Measurements from ENCODE around the gene MPIG6B. TPM values are rescaled to one million over a fixed set of nuclear protein-coding genes. Genes with fewer than 3 reads are reported as not detected.

Gene MPIG6B
- total RNA-seq, 1 experiment from 2014 or later = not detected

DNA sequence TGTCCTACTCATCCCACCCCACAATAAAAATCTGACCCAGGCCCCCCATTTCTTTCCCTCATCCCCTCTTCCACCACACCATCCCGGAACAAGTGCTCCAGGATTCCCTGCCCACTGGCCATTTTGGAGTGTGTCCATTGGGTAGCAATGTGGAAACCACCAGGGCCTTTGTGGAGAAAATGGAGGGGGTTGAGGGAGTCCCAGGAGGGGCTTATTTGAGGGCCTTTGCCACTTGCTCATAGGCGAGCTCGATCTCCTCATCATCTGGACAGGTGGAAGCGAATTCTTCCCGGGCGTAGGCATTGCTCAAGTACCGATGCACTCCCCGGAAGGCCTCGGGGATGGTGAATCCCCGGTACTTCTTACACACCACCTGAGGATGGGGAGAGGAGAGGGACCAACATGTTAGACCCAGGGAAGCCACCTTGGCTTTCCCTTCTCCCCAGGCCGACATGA lies 7.5 kb downstream of the MPIG6B start:
- Mint-ChIP-seq H3K4me1 (ENCODE audit: insufficient read depth, unreplicated experiment) (peaks cover 7% of the 10 kb centered on the region), H3K36me3 (ENCODE audit: insufficient read depth, unreplicated experiment) (peaks cover 43% of the 10 kb centered on the region), H3K27me3 (ENCODE audit: insufficient read depth, unreplicated experiment) (no peaks in the 10 kb centered on the region), H3K9me3 (ENCODE audit: unreplicated experiment) (no peaks in the 10 kb centered on the region), H3K27ac (ENCODE audit: low read depth, unreplicated experiment) (peak overlapping the region; percentile 49), H3K4me3 (ENCODE audit: unreplicated experiment) (peak overlapping the region; percentile 92)
- no TSS peak for BruUV-seq (replicated peaks)
- ChIA-PET POLR2A (interaction anchor here (0.5 to 11.8 kb wide), 12 partner anchors 9 to 137 kb away, joined by 4 to 95 read pairs (median 12); partner anchors contain the start of genes ABHD16A, GPANK1, HSPA1A and HSPA1B), CTCF (interaction anchor here (0.6 to 2.6 kb wide), 8 partner anchors 10 to 243 kb away, joined by 3 to 19 read pairs (median 4); partner anchors contain the start of genes LSM2, MSH5 and VARS1)
- TF ChIP-seq, protein P1, sequence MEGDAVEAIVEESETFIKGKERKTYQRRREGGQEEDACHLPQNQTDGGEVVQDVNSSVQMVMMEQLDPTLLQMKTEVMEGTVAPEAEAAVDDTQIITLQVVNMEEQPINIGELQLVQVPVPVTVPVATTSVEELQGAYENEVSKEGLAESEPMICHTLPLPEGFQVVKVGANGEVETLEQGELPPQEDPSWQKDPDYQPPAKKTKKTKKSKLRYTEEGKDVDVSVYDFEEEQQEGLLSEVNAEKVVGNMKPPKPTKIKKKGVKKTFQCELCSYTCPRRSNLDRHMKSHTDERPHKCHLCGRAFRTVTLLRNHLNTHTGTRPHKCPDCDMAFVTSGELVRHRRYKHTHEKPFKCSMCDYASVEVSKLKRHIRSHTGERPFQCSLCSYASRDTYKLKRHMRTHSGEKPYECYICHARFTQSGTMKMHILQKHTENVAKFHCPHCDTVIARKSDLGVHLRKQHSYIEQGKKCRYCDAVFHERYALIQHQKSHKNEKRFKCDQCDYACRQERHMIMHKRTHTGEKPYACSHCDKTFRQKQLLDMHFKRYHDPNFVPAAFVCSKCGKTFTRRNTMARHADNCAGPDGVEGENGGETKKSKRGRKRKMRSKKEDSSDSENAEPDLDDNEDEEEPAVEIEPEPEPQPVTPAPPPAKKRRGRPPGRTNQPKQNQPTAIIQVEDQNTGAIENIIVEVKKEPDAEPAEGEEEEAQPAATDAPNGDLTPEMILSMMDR (IDR thresholded peaks at IDR 0.05; ENCODE audit: unreplicated experiment) = no peak
- DNase-seq (ENCODE audit: unreplicated experiment) = no peak
- intact Hi-C loops (cut with micrococcal nuclease) = no loop called here

DNA sequence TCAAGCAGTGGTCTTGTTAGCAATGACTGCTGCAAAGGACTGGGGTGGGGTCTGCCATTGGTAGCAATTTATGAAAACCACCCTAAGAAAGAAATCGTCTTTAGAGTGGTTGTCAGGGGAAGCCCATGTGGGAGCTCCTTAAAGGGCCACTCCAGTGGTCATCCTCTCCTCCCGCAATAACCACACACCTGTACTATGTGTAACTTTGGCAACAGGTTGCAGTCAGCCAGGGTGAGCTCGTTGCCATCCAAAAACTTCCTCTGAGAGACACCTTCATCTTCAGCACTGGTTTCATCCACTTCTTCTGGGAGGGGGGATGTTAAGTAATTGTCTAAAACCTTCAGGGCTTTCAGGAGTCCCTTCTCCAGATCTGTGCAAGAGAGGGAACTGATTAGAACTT lies 8.9 kb downstream of the MPIG6B start:
- CTCF ChIA-PET = interaction anchor here (0.6 to 2.6 kb wide), 4 partner anchors 20 to 60 kb away, joined by 3 to 19 read pairs (median 4); no protein-coding TSS in a partner anchor
- no peaks in the 10 kb centered on the region for H3K27me3 Mint-ChIP-seq (ENCODE audit: insufficient read depth, unreplicated experiment)
- intact Hi-C loops (cut with micrococcal nuclease) = no loop called here
- no peak overlapping the region for H3K27ac Mint-ChIP-seq (ENCODE audit: low read depth, unreplicated experiment)
- POLR2A ChIA-PET = interaction anchor here (0.6 to 11.8 kb wide), 11 partner anchors 8 to 99 kb away, joined by 3 to 95 read pairs (median 5); partner anchors contain the start of genes ABHD16A, HSPA1A, HSPA1B and HSPA1L
- no TSS peak for BruUV-seq (replicated peaks)
- H3K36me3 Mint-ChIP-seq (ENCODE audit: insufficient read depth, unreplicated experiment) = peaks cover 43% of the 10 kb centered on the region
- TF ChIP-seq, protein P1 (IDR thresholded peaks at IDR 0.05; ENCODE audit: unreplicated experiment) = no peak
- no peaks in the 10 kb centered on the region for H3K9me3 Mint-ChIP-seq (ENCODE audit: unreplicated experiment)
- H3K4me1 Mint-ChIP-seq (ENCODE audit: insufficient read depth, unreplicated experiment) = peaks cover 13% of the 10 kb centered on the region
- no peak for DNase-seq (ENCODE audit: unreplicated experiment)
- H3K4me3 Mint-ChIP-seq (ENCODE audit: unreplicated experiment) = no peak overlapping the region

DNA sequence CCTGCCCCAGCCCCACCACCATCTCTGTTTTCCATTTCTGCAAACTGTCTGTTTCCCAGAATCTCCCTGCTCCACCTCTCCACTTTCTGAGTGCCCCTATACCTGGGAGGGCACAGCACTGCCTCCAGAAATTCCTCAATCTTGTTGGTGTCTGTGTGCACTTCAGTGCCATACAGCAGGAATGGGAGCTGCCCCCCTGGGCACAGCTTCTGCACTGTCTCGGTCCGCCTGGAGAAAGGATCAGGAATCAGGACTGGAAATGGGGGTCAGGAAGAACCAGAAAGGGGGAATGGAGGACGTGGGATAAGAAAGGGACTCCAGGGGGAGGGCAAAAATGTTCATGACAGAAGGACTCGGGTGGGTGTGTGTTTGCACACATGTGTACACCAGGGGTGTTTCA lies 10.6 kb downstream of the MPIG6B start:
- CTCF ChIA-PET = interaction anchor here (0.6 to 1.0 kb wide), 3 partner anchors 36 to 99 kb away, joined by 3 to 4 read pairs (median 4); no protein-coding TSS in a partner anchor
- H3K27me3 Mint-ChIP-seq (ENCODE audit: insufficient read depth, unreplicated experiment) = no peaks in the 10 kb centered on the region
- H3K4me1 Mint-ChIP-seq (ENCODE audit: insufficient read depth, unreplicated experiment) = peaks cover 28% of the 10 kb centered on the region
- H3K27ac Mint-ChIP-seq (ENCODE audit: low read depth, unreplicated experiment) = peak overlapping the region; percentile 81
- no TSS peak for BruUV-seq (replicated peaks)
- TF ChIP-seq, protein P1 (IDR thresholded peaks at IDR 0.05; ENCODE audit: unreplicated experiment) = no peak
- DNase-seq (ENCODE audit: unreplicated experiment) = no peak
- peak overlapping the region; percentile 95 for H3K4me3 Mint-ChIP-seq (ENCODE audit: unreplicated experiment)
- intact Hi-C loops (cut with micrococcal nuclease) = no loop called here
- POLR2A ChIA-PET = interaction anchor here (0.6 to 11.8 kb wide), 6 partner anchors 13 to 98 kb away, joined by 3 to 95 read pairs (median 8); partner anchors contain the start of genes ABHD16A, BAG6 and HSPA1B
- H3K36me3 Mint-ChIP-seq (ENCODE audit: insufficient read depth, unreplicated experiment) = peaks cover 43% of the 10 kb centered on the region
- H3K9me3 Mint-ChIP-seq (ENCODE audit: unreplicated experiment) = no peaks in the 10 kb centered on the region

DNA sequence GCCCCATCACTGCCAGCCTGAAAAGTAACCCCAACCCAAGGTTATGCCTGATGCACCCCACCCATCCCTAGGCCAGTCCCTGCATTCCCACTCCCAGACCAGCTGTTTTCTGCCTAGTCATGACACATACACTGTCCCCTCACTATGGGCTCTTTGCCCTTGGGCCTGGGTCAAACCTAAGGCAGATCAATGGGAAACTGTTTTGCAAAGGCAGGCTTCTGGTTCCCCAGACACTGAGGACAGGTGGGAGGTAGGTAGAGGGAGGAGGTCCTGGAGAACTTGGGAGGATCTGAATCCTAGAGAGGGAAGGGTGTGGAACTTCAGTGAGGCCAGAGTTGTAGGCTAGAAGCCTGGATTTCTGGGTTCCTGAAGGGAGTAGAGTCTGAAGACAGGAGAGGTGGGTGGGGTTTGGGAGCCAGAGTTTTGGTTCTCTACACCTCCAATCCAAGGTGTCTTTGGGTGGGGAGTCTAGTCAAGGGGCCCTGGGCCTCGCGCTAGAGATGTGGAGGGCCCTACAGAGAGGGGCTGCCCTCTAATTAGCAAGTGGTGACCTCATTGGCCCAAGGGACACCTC lies 11.2 kb downstream of the MPIG6B start:
- intact Hi-C loops (cut with micrococcal nuclease) = no loop called here
- POLR2A ChIA-PET = interaction anchor here (0.5 to 11.8 kb wide), 13 partner anchors 13 to 1691 kb away, joined by 3 to 95 read pairs (median 10); partner anchors contain the start of genes ABHD16A, BAG6, C6orf47 and CSNK2B
- BruUV-seq (replicated peaks) = no TSS peak

More for the DNA sequence above, 11.2 kb downstream of the MPIG6B start:
- TF ChIP-seq, protein P1 (IDR thresholded peaks at IDR 0.05; ENCODE audit: unreplicated experiment) = no peak
- H3K4me1 Mint-ChIP-seq (ENCODE audit: insufficient read depth, unreplicated experiment) = peaks cover 31% of the 10 kb centered on the region
- peak overlapping the region; percentile 81 for H3K27ac Mint-ChIP-seq (ENCODE audit: low read depth, unreplicated experiment)
- H3K27me3 Mint-ChIP-seq (ENCODE audit: insufficient read depth, unreplicated experiment) = no peaks in the 10 kb centered on the region
- CTCF ChIA-PET = interaction anchor here (0.6 to 1.3 kb wide), 3 partner anchors 36 to 99 kb away, joined by 3 to 4 read pairs (median 3); no protein-coding TSS in a partner anchor
- H3K4me3 Mint-ChIP-seq (ENCODE audit: unreplicated experiment) = peak overlapping the region; percentile 95
- no peak for DNase-seq (ENCODE audit: unreplicated experiment)
- H3K9me3 Mint-ChIP-seq (ENCODE audit: unreplicated experiment) = no peaks in the 10 kb centered on the region
- H3K36me3 Mint-ChIP-seq (ENCODE audit: insufficient read depth, unreplicated experiment) = peaks cover 43% of the 10 kb centered on the region
